ENCODE data around the gene PCF11. TPM values are rescaled to one million over a fixed set of nuclear protein-coding genes. Genes with fewer than 3 reads are reported as not detected.

The PCF11 gene
- polyA plus RNA-seq, 4 donors, result 58.7 to 86.9 (median 80.8) TPM

GRCh38 chr11:83152264-83152663 is 4.7 kb upstream of the PCF11 start:
- no peak for DNase-seq (ENCODE audit: low read depth in 4 of 4, low spot score in 3 of 4)

GRCh38 chr11:83153764-83154163 is 3.2 kb upstream of the PCF11 start:
- DNase-seq (ENCODE audit: low read depth in 4 of 4, low spot score in 3 of 4), result no peak

GRCh38 chr11:83156144-83156995 is 561 bp upstream of the PCF11 start:
- peak in 3 of 4 donors; percentile 99 for DNase-seq (ENCODE audit: low read depth in 4 of 4, low spot score in 3 of 4)

GRCh38 chr11:83157594-83158356 is 844 bp downstream of the PCF11 start:
- DNase-seq (ENCODE audit: low read depth in 4 of 4, low spot score in 3 of 4), result peak in 3 of 4 donors; percentile 46 to 58 (median 58)

GRCh38 chr11:83158357-83158786 is 1.4 kb downstream of the PCF11 start:
- DNase-seq (ENCODE audit: low read depth in 4 of 4, low spot score in 3 of 4), result no peak

GRCh38 chr11:83158965-83159901 is 2.3 kb downstream of the PCF11 start:
- no peak for DNase-seq (ENCODE audit: low read depth in 4 of 4, low spot score in 3 of 4)

- no peak for DNase-seq (ENCODE audit: low read depth in 4 of 4, low spot score in 3 of 4)
These were observed 3.3 kb downstream of the PCF11 start for GRCh38 chr11:83159902-83160865.

GRCh38 chr11:83161610-83162199 is 4.8 kb downstream of the PCF11 start:
- no peak for DNase-seq (ENCODE audit: low read depth in 4 of 4, low spot score in 3 of 4)

- no peak for DNase-seq (ENCODE audit: low read depth in 4 of 4, low spot score in 3 of 4)
These were observed 5.4 kb downstream of the PCF11 start for GRCh38 chr11:83162377-83162776.

GRCh38 chr11:83166193-83166866 is 9.4 kb downstream of the PCF11 start:
- no peak for DNase-seq (ENCODE audit: low read depth in 4 of 4, low spot score in 3 of 4)

- DNase-seq (ENCODE audit: low read depth in 4 of 4, low spot score in 3 of 4), result no peak
These were observed 11.8 kb downstream of the PCF11 start for GRCh38 chr11:83168756-83169155.

- DNase-seq (ENCODE audit: low read depth in 4 of 4, low spot score in 3 of 4), result no peak
These were observed 13.9 kb downstream of the PCF11 start for GRCh38 chr11:83170865-83171264.

- DNase-seq (ENCODE audit: low read depth in 4 of 4, low spot score in 3 of 4), result no peak
These were observed 15.6 kb downstream of the PCF11 start for GRCh38 chr11:83172551-83172950.

- DNase-seq (ENCODE audit: low read depth in 4 of 4, low spot score in 3 of 4), result no peak
These were observed 17.1 kb downstream of the PCF11 start for GRCh38 chr11:83174008-83174407.

GRCh38 chr11:83175815-83176214 is 18.9 kb downstream of the PCF11 start:
- no peak for DNase-seq (ENCODE audit: low read depth in 4 of 4, low spot score in 3 of 4)

- no peak for DNase-seq (ENCODE audit: low read depth in 4 of 4, low spot score in 3 of 4)
These were observed 24.9 kb downstream of the PCF11 start for GRCh38 chr11:83181815-83182214.

GRCh38 chr11:83185767-83186166 is 28.8 kb downstream of the PCF11 start:
- no peak for DNase-seq (ENCODE audit: low read depth in 4 of 4, low spot score in 3 of 4)

GRCh38 chr11:83187465-83187864 is 30.5 kb downstream of the PCF11 start:
- DNase-seq (ENCODE audit: low read depth in 4 of 4, low spot score in 3 of 4), result no peak

- DNase-seq (ENCODE audit: low read depth in 4 of 4, low spot score in 3 of 4), result no peak
These were observed 34.6 kb downstream of the PCF11 start for GRCh38 chr11:83191491-83191890.
